ENCODE measurements around the gene VPS4B.
"Not testable (repeated sequence)": the region's sequence is repeated elsewhere in the genome, so short reads cannot be mapped to it uniquely, and the experiment has no call there.

VPS4B gene

GRCh38 chr18:63422087-63422863 is at the start of gene VPS4B:
TSS of gene VPS4B (minus strand) at chr18:63422476. CDS start at chr18:63422259, 217 bp downstream.
- DNase-seq (ENCODE audit: low spot score): peak; percentile 100

GRCh38 chr18:63470751-63471150 is 48.5 kb upstream of the VPS4B start:
- DNase-seq (ENCODE audit: low spot score): no peak

- no peak for DNase-seq (ENCODE audit: low spot score)
Measured at GRCh38 chr18:63468575-63468974, 46.3 kb upstream of the VPS4B start.

- no peak for DNase-seq (ENCODE audit: low spot score)
Measured at GRCh38 chr18:63467699-63468098, 45.4 kb upstream of the VPS4B start.

GRCh38 chr18:63465059-63465458 is 42.8 kb upstream of the VPS4B start:
- peak; percentile 23 for DNase-seq (ENCODE audit: low spot score)

GRCh38 chr18:63464434-63464833 is 42.2 kb upstream of the VPS4B start:
- no peak for DNase-seq (ENCODE audit: low spot score)

GRCh38 chr18:63460414-63460813 is 38.1 kb upstream of the VPS4B start:
- no peak for DNase-seq (ENCODE audit: low spot score)

GRCh38 chr18:63457977-63458376 is 35.7 kb upstream of the VPS4B start:
- no peak for DNase-seq (ENCODE audit: low spot score)

- no peak for DNase-seq (ENCODE audit: low spot score)
Measured at GRCh38 chr18:63454497-63454896, 32.2 kb upstream of the VPS4B start.

GRCh38 chr18:63452751-63453150 is 30.5 kb upstream of the VPS4B start:
- DNase-seq (ENCODE audit: low spot score): not testable (repeated sequence)

- DNase-seq (ENCODE audit: low spot score): no peak
Measured at GRCh38 chr18:63451799-63452660, 29.8 kb upstream of the VPS4B start.

- DNase-seq (ENCODE audit: low spot score): no peak
Measured at GRCh38 chr18:63449426-63449825, 27.1 kb upstream of the VPS4B start.

GRCh38 chr18:63447066-63447465 is 24.8 kb upstream of the VPS4B start:
- DNase-seq (ENCODE audit: low spot score): no peak

- DNase-seq (ENCODE audit: low spot score): no peak
Measured at GRCh38 chr18:63446266-63446665, 24.0 kb upstream of the VPS4B start.

GRCh38 chr18:63445037-63445436 is 22.8 kb upstream of the VPS4B start:
- DNase-seq (ENCODE audit: low spot score): no peak

GRCh38 chr18:63444580-63444979 is 22.3 kb upstream of the VPS4B start:
- no peak for DNase-seq (ENCODE audit: low spot score)

GRCh38 chr18:63443829-63444228 is 21.6 kb upstream of the VPS4B start:
- no peak for DNase-seq (ENCODE audit: low spot score)

GRCh38 chr18:63440881-63441280 is 18.6 kb upstream of the VPS4B start:
- DNase-seq (ENCODE audit: low spot score): no peak

GRCh38 chr18:63440219-63440618 is 17.9 kb upstream of the VPS4B start:
- DNase-seq (ENCODE audit: low spot score): no peak

- peak; percentile 56 for DNase-seq (ENCODE audit: low spot score)
Measured at GRCh38 chr18:63439334-63439733, 17.1 kb upstream of the VPS4B start.

GRCh38 chr18:63438181-63438580 is 15.9 kb upstream of the VPS4B start:
- DNase-seq (ENCODE audit: low spot score): no peak

GRCh38 chr18:63433334-63433866 is 11.1 kb upstream of the VPS4B start:
- no peak for DNase-seq (ENCODE audit: low spot score)

- DNase-seq (ENCODE audit: low spot score): no peak
Measured at GRCh38 chr18:63431180-63431579, 8.9 kb upstream of the VPS4B start.
